Liver (tissue), 9 donors: ENCODE measurements around the gene KLHDC7B. TPM values are rescaled to one million over a fixed set of nuclear protein-coding genes. Genes with fewer than 3 reads are reported as not detected.
A peak's percentile ranks its signal among the peaks of the same experiment; 100 is the strongest.

Experiments used
- DNase-seq: peaks from one replicate; pipeline ENCODE4 v3.0.0-alpha.2; 2017; ENCODE audit warnings: low spot score
- H3K27ac ChIP-seq, 2 donors: one replicate each; pipeline ENCODE4 v1.7.0; 2013; ENCODE audit warnings: inconsistent platforms in 2 of 2, low read length in 2 of 2, control low read depth in 1 of 2, low read depth in 1 of 2, mild to moderate bottlenecking in 1 of 2
- H3K27me3 ChIP-seq, 4 donors: one replicate each; pipeline versions ENCODE4 v1.6.1 to v1.7.0; 2013; ENCODE audit warnings: low read length in 3 of 4, inconsistent platforms in 1 of 4, mild to moderate bottlenecking in 1 of 4, moderate library complexity in 1 of 4; ENCODE audit not compliant: control insufficient read depth in 4 of 4, insufficient read depth in 4 of 4
- H3K36me3 ChIP-seq, 4 donors: one replicate each; pipeline versions ENCODE4 v1.6.1 to v1.7.0; 2013; ENCODE audit warnings: low read length in 3 of 4, mild to moderate bottlenecking in 3 of 4, low read depth in 1 of 4, moderate library complexity in 1 of 4; ENCODE audit not compliant: control insufficient read depth in 4 of 4, insufficient read depth in 3 of 4
- H3K4me1 ChIP-seq, 4 donors: one replicate each; pipeline versions ENCODE4 v1.6.1 to v1.7.0; 2013; ENCODE audit warnings: low read length in 3 of 4, mild to moderate bottlenecking in 3 of 4, moderate library complexity in 1 of 4; ENCODE audit not compliant: control insufficient read depth in 4 of 4, insufficient read depth in 4 of 4
- H3K4me3 ChIP-seq, 3 donors: one replicate each; pipeline versions ENCODE4 v1.6.1 to v1.7.0; 2013; ENCODE audit warnings: low read length in 3 of 3, control low read depth in 1 of 3, low read depth in 1 of 3, mild to moderate bottlenecking in 1 of 3
- H3K9ac ChIP-seq, 2 donors: one replicate each; pipeline ENCODE4 v1.7.0; 2013; ENCODE audit warnings: low read length in 2 of 2, mild to moderate bottlenecking in 2 of 2, moderate library complexity in 2 of 2, control low read depth in 1 of 2, low read depth in 1 of 2
- H3K9me3 ChIP-seq, 4 donors: one replicate each; pipeline versions ENCODE4 v1.6.1 to v1.7.0; 2013; ENCODE audit warnings: low read length in 3 of 4; ENCODE audit not compliant: control insufficient read depth in 4 of 4
- ATF3 ChIP-seq: IDR thresholded peaks from 2 replicates; pipeline ENCODE4 v1.6.1; 2016; ENCODE audit warnings: antibody characterized with exemption
- CTCF ChIP-seq: fragments of 150-350 bp; IDR thresholded peaks from 2 replicates; pipeline ENCODE4 v1.5.1; 2017; ENCODE audit warnings: improper control_type of control experiment, low read depth, low read length; ENCODE audit not compliant: missing input control
- EGR1 ChIP-seq, 2 donors: IDR thresholded peaks; 2 replicates each; pipeline ENCODE4 v1.6.1; 2016 to 2018; ENCODE audit warnings: antibody characterized with exemption in 2 of 2, low read depth in 2 of 2
- FOXA2 ChIP-seq: IDR thresholded peaks from 2 replicates; pipeline ENCODE4 v1.6.1; 2016; ENCODE audit warnings: antibody characterized with exemption
- GABPA ChIP-seq, 2 donors: IDR thresholded peaks in 1 of 2; conservative IDR thresholded peaks in 1 of 2; 2 replicates each; pipeline ENCODE4 v1.6.1; 2016; ENCODE audit warnings: antibody characterized with exemption in 2 of 2, mild to moderate bottlenecking in 1 of 2, moderate library complexity in 1 of 2
- HNF4A ChIP-seq, 2 donors: conservative IDR thresholded peaks; 2 replicates each; pipeline ENCODE4 v1.6.1; 2016; ENCODE audit warnings: antibody characterized with exemption in 2 of 2, mild to moderate bottlenecking in 2 of 2
- HNF4G ChIP-seq: IDR thresholded peaks from 2 replicates; pipeline ENCODE4 v1.6.1; 2016; ENCODE audit warnings: antibody characterized with exemption
- JUND ChIP-seq, 2 donors: IDR thresholded peaks; 2 replicates each; pipeline ENCODE4 v1.6.1; 2016; ENCODE audit warnings: antibody characterized with exemption in 2 of 2
- NR2F2 ChIP-seq: IDR thresholded peaks from 2 replicates; pipeline ENCODE4 v1.6.1; 2016; ENCODE audit warnings: antibody characterized with exemption
- RAD21 ChIP-seq, 2 donors: IDR thresholded peaks; 2 replicates each; pipeline ENCODE4 v1.6.1; 2016; ENCODE audit warnings: antibody characterized with exemption in 2 of 2, mild to moderate bottlenecking in 2 of 2
- RXRA ChIP-seq, 2 donors: IDR thresholded peaks; 2 replicates each; pipeline ENCODE4 v1.6.1; 2017 to 2018; ENCODE audit warnings: antibody characterized with exemption in 2 of 2, mild to moderate bottlenecking in 1 of 2
- SP1 ChIP-seq: IDR thresholded peaks from 2 replicates; pipeline ENCODE4 v1.6.1; 2018; ENCODE audit warnings: antibody characterized with exemption, mild to moderate bottlenecking
- TAF1 ChIP-seq: conservative IDR thresholded peaks from 2 replicates; pipeline ENCODE4 v1.6.1; 2016; ENCODE audit warnings: antibody characterized with exemption, mild to moderate bottlenecking
- YY1 ChIP-seq: IDR thresholded peaks from 2 replicates; pipeline ENCODE4 v1.6.1; 2016; ENCODE audit warnings: antibody characterized with exemption, mild to moderate bottlenecking
- WGBS: extraction: QIAGEN DNeasy Blood & Tissue Kit; methylation state at CpG from one replicate; pipeline ENCODE4 v1.1.7; 2013; 5-methylcytosine and 5-hydroxymethylcytosine counted together
- polyA plus RNA-seq, 2 donors: library from polyadenylated mRNA; stranded (reverse) in 1 of 2; unstranded in 1 of 2; fragments of 200-250 nt in 1 of 2; fragments of >200 nt in 1 of 2; fragmentation: Nextera tagmentation in 1 of 2; extraction: Ambion mirVana in 1 of 2; gene quantifications; one replicate each; pipeline versions ENCODE4 v1.2.1 to v1.2.3, GENCODE V29; 2013 to 2015
- total RNA-seq, 2 donors: library from RNA; depleted of rRNA; stranded (reverse); fragments of >200 nt; gene quantifications; one replicate each; pipeline ENCODE4 v1.2.3, GENCODE V29; 2014
- TF ChIP-seq, protein P1 (sequence below): IDR thresholded peaks from 2 replicates; pipeline ENCODE4 v1.6.1; 2016; ENCODE audit warnings: antibody characterized with exemption
- TF ChIP-seq, protein P2 (sequence below): IDR thresholded peaks from 2 replicates; pipeline ENCODE4 v1.6.1; 2016; ENCODE audit warnings: antibody characterized with exemption
- donor health status: healthy.
- donor health status: healthy.
- donor health status: healthy.
- donor health status: healthy.
- donor health status: healthy.

KLHDC7B gene
- total and polyA plus RNA-seq, 4 donors: 0.08 to 0.16 (median 0.08) TPM; not detected in 1

GRCh38 chr22:50579752-50580151, 34.1 kb downstream of the KLHDC7B start:
- TF ChIP-seq HNF4G: no peak
- TF ChIP-seq, protein P1, sequence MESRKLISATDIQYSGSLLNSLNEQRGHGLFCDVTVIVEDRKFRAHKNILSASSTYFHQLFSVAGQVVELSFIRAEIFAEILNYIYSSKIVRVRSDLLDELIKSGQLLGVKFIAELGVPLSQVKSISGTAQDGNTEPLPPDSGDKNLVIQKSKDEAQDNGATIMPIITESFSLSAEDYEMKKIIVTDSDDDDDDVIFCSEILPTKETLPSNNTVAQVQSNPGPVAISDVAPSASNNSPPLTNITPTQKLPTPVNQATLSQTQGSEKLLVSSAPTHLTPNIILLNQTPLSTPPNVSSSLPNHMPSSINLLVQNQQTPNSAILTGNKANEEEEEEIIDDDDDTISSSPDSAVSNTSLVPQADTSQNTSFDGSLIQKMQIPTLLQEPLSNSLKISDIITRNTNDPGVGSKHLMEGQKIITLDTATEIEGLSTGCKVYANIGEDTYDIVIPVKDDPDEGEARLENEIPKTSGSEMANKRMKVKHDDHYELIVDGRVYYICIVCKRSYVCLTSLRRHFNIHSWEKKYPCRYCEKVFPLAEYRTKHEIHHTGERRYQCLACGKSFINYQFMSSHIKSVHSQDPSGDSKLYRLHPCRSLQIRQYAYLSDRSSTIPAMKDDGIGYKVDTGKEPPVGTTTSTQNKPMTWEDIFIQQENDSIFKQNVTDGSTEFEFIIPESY: no peak
- 94% methylated on average over 4 of the region's 4 CpGs for WGBS
- H3K36me3 ChIP-seq: peaks cover 0 to 1% (median 0%) of the 10 kb centered on the region in 4 donors
- no peaks in the 10 kb centered on the region for H3K27me3 ChIP-seq
- DNase-seq: no peak
- H3K9ac ChIP-seq: no peak overlapping the region
- H3K4me1 ChIP-seq: peaks cover 10 to 23% (median 16%) of the 10 kb centered on the region in 4 donors
- H3K4me3 ChIP-seq: no peak overlapping the region
- no peak overlapping the region for H3K27ac ChIP-seq
- no peaks in the 10 kb centered on the region for H3K9me3 ChIP-seq

GRCh38 chr22:50581031-50581949, 35.6 kb downstream of the KLHDC7B start:
- Histone ChIP-seq H3K4me3 (peak overlapping the region; percentile 74 to 77 (median 74)), H3K27ac (peak overlapping the region in 1 of 2 donors; percentile 22), H3K4me1 (peaks cover 10 to 23% (median 16%) of the 10 kb centered on the region in 4 donors), H3K36me3 (peaks cover 0 to 1% (median 0%) of the 10 kb centered on the region in 4 donors), H3K9me3 (no peaks in the 10 kb centered on the region), H3K27me3 (no peaks in the 10 kb centered on the region), H3K9ac (peak overlapping the region in 1 of 2 donors; percentile 30)
- 96% methylated on average over 22 of the region's 22 CpGs for WGBS
- no peak for TF ChIP-seq JUND (IDR thresholded peaks at IDR 0.05)
- no peak for TF ChIP-seq NR2F2
- no peak for TF ChIP-seq RXRA (IDR thresholded peaks at IDR 0.05)
- no peak for TF ChIP-seq CTCF
- no peak for TF ChIP-seq HNF4G
- TF ChIP-seq EGR1 (IDR thresholded peaks at IDR 0.05; ENCODE audit: low read depth in 2 of 2): no peak
- no peak for TF ChIP-seq GABPA (IDR thresholded peaks at IDR 0.05 in 1 of 2, conservative IDR thresholded peaks at IDR 0.05 in 1 of 2)
- no peak for TF ChIP-seq YY1
- no peak for TF ChIP-seq HNF4A (conservative IDR thresholded peaks at IDR 0.05)
- TF ChIP-seq, protein P2, sequence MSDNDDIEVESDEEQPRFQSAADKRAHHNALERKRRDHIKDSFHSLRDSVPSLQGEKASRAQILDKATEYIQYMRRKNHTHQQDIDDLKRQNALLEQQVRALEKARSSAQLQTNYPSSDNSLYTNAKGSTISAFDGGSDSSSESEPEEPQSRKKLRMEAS: no peak
- TF ChIP-seq, protein P1: no peak
- no peak for TF ChIP-seq TAF1
- no peak for TF ChIP-seq SP1
- no peak for TF ChIP-seq RAD21 (IDR thresholded peaks at IDR 0.05)
- TF ChIP-seq ATF3: no peak
- no peak for TF ChIP-seq FOXA2
- no peak for DNase-seq
